Neural crest cell (in vitro differentiated cells): ENCODE results near the gene SEC14L1. TPM values are rescaled to one million over a fixed set of nuclear protein-coding genes. Genes with fewer than 3 reads are reported as not detected.

Experiments used
- DNase-seq: peaks from one replicate; pipeline ENCODE4 v3.0.0; 2021; ENCODE audit warnings: low read depth, mixed read lengths, low spot score
- H3K27ac Mint-ChIP-seq: one replicate; pipeline ENCODE4 v1.8.0; 2021; ENCODE audit warnings: mild to moderate bottlenecking, mixed read lengths; ENCODE audit not compliant: unreplicated experiment
- H3K27me3 Mint-ChIP-seq: 2 replicates; pipeline ENCODE4 v1.8.0; 2021; ENCODE audit warnings: low read depth, mild to moderate bottlenecking, mixed read lengths
- H3K36me3 Mint-ChIP-seq: 2 replicates; pipeline ENCODE4 v1.8.0; 2021; ENCODE audit warnings: low read depth, mild to moderate bottlenecking, mixed read lengths
- H3K4me1 Mint-ChIP-seq: 2 replicates; pipeline ENCODE4 v1.8.0; 2021; ENCODE audit warnings: mixed read lengths
- H3K4me3 Mint-ChIP-seq: one replicate; pipeline ENCODE4 v1.8.0; 2021; ENCODE audit warnings: mild to moderate bottlenecking, mixed read lengths
- H3K9me3 Mint-ChIP-seq: 2 replicates; pipeline ENCODE4 v1.8.0; 2021; ENCODE audit warnings: mixed read lengths
- CTCF ChIP-seq: fragments of 200-600 bp; sonication (generic); conservative IDR thresholded peaks from 2 replicates; pipeline ENCODE4 v1.5.0; 2021; ENCODE audit warnings: antibody characterized with exemption, mild to moderate bottlenecking
- total RNA-seq: library from RNA; stranded (reverse); gene quantifications from 2 replicates; pipeline ENCODE4 v1.2.1, GENCODE V29; 2021

SEC14L1 gene
- total RNA-seq, 1 donor from 2014 or later, result 108 TPM

- DNase-seq, result no peak
- peak overlapping the region; percentile 44 for H3K4me3 Mint-ChIP-seq
These were observed 6.1 kb downstream of the SEC14L1 start for GRCh38 chr17:77146882-77147281.

GRCh38 chr17:77147357-77147801, 6.6 kb downstream of the SEC14L1 start:
- H3K4me1 Mint-ChIP-seq, result peaks cover 76% of the 10 kb centered on the region
- no peak overlapping the region for H3K27ac Mint-ChIP-seq
- TF ChIP-seq CTCF, result no peak
- H3K4me3 Mint-ChIP-seq, result peak overlapping the region; percentile 44
- DNase-seq, result no peak
- no peaks in the 10 kb centered on the region for H3K9me3 Mint-ChIP-seq
- no peaks in the 10 kb centered on the region for H3K27me3 Mint-ChIP-seq
- peaks cover 10% of the 10 kb centered on the region for H3K36me3 Mint-ChIP-seq

More at GRCh38 chr17:77146882-77147281, 6.1 kb downstream of the SEC14L1 start:
- H3K9me3 Mint-ChIP-seq, result no peaks in the 10 kb centered on the region
- H3K36me3 Mint-ChIP-seq, result peaks cover 10% of the 10 kb centered on the region
- TF ChIP-seq CTCF, result no peak
- H3K27ac Mint-ChIP-seq, result no peak overlapping the region
- peaks cover 79% of the 10 kb centered on the region for H3K4me1 Mint-ChIP-seq
- no peaks in the 10 kb centered on the region for H3K27me3 Mint-ChIP-seq

GRCh38 chr17:77148077-77148939, 7.5 kb downstream of the SEC14L1 start:
- Mint-ChIP-seq H3K36me3 (peaks cover 10% of the 10 kb centered on the region), H3K4me3 (peak overlapping the region; percentile 44), H3K27me3 (no peaks in the 10 kb centered on the region), H3K27ac (peak overlapping the region; percentile 38), H3K9me3 (no peaks in the 10 kb centered on the region), H3K4me1 (peaks cover 75% of the 10 kb centered on the region)
- no peak for DNase-seq
- TF ChIP-seq CTCF, result no peak

- peaks cover 75% of the 10 kb centered on the region for H3K4me1 Mint-ChIP-seq
- no peak for TF ChIP-seq CTCF
- H3K9me3 Mint-ChIP-seq, result no peaks in the 10 kb centered on the region
- H3K36me3 Mint-ChIP-seq, result peaks cover 10% of the 10 kb centered on the region
- H3K4me3 Mint-ChIP-seq, result peak overlapping the region; percentile 2
- no peak overlapping the region for H3K27ac Mint-ChIP-seq
- H3K27me3 Mint-ChIP-seq, result no peaks in the 10 kb centered on the region
- DNase-seq, result no peak
These were observed 8.3 kb downstream of the SEC14L1 start for GRCh38 chr17:77148940-77149510.

GRCh38 chr17:77150196-77150595, 9.4 kb downstream of the SEC14L1 start:
- Mint-ChIP-seq H3K27ac (no peak overlapping the region), H3K4me1 (peaks cover 80% of the 10 kb centered on the region), H3K36me3 (peaks cover 8% of the 10 kb centered on the region)

More at GRCh38 chr17:77150196-77150595, 9.4 kb downstream of the SEC14L1 start:
- Mint-ChIP-seq H3K27me3 (no peaks in the 10 kb centered on the region), H3K4me3 (no peak overlapping the region), H3K9me3 (no peaks in the 10 kb centered on the region)
- DNase-seq, result no peak
- TF ChIP-seq CTCF, result no peak
